Hypothalamus (tissue), 51 donors: ENCODE data around the gene IQGAP2.

Experiments
- DNase-seq, 51 donors: peaks; one replicate each; lab custom pipeline; 2025; lab: John Stamatoyannopoulos, UW

Gene IQGAP2

DNA sequence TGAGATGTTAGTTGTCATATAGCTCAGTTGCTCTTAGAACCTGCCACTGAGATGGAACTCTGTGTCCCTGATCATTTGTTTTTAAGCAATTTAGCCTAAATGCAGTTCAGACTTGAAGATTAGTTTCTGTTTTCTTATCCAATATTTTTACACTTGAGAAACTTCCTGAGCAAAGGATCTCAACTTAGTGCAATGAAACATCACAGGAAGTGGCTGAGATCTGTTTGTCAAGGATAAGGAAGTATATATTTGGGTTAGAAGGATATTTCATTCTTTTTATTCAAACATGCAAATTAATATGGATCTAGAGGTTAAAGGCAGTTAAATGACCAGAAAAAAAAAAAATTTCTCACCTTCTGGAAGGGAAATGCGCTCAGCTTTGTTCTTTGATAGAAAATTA, 293.2 kb downstream of the IQGAP2 start:
- no peak for DNase-seq

DNA sequence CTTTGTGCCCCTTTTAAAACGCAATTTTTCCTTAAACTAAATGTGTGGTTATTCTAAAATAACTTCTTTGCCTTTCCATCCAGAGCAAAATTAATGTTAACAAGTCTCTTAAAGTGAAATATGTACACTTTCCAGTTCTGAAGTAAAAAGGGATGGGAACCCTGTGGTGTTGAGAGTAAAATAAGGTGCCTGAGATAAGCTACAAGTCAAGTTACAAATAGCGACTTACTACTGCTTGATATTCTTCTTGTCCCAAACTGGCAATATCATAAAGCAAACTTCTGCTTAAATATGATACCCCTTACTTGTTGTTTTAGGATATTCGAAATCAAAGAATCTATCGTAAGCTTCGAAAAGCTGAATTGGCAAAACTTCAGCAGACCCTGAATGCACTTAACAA, 294.6 kb downstream of the IQGAP2 start:
- no peak for DNase-seq

DNA sequence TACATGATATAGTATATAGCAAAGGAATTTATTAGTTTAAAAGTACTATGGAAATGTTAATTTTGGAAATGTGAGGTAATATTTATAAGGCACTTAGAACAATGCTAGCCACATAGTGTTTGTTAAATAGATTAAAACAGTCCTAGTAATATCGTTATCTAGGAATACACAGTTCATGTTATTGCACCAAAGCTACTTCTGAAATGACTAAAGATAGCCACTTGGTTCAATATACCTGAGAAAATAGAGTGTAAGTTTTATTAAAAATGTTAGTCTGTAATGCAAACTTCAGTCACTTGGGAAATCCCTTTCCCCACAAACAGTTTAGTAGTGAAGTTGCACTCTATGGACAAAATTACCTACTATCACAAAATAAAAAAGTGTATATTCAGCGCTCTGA, 297.5 kb downstream of the IQGAP2 start:
- no peak for DNase-seq

DNA sequence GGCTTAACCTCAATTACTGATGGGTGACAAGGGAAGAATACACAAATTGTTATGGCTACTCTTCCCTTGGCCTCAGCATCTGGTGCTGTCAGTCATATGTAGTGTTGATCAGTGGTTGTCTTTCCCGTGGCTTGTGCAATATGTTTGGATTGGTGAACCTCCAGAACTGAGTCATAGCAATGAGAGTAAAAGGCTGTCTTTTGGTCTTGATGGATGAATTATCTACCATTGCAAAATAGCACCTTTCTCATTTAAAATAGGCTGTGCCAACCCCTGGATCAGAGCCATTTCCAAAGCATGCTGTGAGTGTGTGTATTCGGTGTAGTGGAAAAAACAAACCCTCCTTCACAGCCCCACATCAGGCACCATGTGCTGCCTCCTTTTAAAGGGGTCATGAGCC, 298.2 kb downstream of the IQGAP2 start:
- peak in 1 of 51 donors; percentile 18 for DNase-seq

DNA sequence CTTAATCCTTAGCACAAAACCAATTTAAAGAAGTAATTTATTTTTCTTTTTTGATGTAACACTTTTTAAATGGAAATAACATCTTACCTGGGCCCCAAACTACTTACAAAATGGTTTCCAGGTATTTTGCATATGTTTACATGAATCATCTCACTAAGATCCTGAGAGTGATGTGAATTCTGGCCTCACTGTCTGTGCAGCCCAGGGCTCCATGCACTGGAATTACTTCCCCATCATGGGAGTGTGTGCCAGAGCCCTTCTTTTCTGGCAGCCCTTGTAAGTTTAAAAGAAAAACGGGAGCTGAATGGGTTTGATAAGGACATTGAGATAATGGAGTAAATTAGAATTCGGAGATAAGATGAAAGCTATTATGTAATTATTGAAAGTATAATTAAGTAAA, 300.6 kb downstream of the IQGAP2 start:
- DNase-seq = no peak

DNA sequence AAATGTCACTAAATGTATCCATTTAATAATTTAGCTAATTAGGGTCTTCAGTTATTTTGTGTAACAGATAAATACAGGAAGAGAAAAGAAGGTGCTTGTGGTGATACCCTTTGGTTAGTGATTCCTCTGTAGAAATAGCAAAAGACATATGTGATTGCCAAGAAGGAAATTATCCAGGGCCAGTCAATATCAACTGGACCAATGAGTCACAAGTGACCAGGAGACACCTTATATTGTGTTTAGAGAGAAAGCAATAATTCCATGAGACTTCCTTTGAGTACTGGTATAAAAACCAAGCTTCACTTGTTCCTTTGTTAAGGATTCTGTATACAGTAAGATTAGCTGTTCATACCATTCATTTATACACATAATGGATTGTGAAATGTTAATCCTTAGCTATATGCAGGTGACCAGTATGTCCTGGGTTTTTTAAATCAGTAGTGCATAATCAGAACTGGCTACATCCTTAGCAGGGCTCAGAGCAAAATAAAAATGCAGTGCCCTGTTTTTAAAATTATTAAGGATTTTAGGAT, 301.1 kb downstream of the IQGAP2 start:
- DNase-seq = no peak

DNA sequence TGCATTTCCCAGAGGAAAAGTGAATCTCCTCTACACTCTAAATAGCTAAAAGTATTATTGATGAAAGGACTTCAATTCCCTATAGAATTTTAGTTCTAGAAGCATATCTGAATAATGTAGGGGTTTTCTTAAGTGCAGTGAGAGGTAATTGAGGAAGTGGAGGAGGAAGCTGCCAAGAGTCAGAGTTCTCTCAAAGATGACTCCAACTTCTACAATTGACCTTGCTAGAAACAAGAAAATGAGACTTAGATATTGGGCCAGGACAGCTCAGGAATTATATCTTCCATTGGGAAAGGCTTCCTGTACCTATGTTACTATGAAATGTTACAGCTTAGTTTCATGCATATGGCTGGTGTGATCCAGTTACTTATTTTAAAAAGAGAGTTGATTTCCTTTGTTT, 302.5 kb downstream of the IQGAP2 start:
- DNase-seq = no peak

DNA sequence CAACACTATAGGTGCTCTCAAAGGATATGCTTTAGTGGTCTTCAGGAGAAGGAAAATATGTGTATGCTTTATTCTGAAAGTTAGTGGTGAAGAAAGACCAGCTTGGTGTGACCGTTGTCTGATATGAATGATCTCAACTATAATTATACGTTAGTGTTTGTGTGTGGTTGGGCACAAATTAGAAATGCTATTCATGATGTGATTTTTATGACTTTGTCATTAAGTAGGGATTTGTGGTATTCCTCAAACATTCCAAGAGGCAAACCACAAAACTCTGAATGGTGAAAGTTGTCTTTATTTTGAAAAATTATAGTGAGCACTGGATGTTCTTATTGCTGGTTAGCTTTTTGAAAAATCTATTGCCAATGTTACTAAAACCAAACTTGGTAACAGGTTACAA, 306.7 kb downstream of the IQGAP2 start:
- DNase-seq = no peak

DNA sequence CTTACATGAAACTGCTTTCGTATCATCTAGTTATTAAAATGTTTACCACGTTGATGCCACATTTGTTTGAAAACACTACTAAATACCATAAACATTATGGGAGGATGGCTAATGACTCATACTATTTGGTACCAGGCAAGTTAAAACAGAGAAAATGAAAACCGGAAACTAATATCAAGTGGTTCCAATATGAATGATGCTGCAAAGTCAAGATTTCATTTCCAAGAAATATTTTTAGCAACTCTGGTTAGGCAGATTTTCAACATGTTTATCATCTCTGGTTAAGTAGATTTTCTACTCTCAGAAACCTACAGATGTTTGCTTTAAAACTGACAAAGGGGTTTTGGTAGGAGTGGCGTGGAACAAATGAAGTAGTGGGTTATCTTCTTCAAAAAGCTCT, 307.9 kb downstream of the IQGAP2 start:
- no peak for DNase-seq

DNA sequence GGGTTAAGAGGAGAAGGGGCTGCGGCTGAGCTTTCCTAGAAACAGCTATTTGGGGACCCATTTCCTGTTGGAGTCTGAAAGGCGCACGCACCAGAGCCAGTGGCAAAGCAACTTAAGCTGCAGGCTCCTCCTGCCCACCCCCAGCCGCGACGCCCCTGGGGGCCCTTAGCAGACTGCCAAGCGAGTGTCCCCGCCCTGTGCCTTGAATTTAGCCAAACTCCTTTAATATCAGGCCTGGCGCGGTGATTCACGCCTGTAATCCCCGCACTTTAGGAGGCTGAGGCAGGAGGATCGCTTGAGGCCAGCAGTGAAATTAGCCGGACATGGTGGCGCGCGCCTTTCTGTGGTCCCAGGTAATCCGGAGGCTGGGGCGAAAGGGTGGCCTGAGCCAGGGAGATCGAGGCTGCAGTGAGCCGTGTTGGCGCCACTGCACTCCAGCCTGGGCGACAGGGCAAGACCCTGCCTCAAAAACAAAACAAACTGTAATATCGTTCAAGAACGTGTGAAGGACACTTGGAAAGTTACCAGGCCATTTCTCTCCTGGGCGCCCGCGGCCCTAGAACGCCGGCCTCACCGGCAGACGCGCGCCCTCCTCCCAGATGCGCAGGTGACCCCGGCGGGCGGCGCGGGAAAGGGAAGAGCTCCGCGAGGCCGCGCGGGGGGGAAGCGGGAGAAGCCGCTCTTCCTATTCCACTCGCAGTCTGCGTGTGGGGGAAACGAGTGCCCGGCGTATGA, 311.8 kb downstream of the IQGAP2 start:
- peak in 2 of 51 donors; percentile 2 to 7 for DNase-seq

DNA sequence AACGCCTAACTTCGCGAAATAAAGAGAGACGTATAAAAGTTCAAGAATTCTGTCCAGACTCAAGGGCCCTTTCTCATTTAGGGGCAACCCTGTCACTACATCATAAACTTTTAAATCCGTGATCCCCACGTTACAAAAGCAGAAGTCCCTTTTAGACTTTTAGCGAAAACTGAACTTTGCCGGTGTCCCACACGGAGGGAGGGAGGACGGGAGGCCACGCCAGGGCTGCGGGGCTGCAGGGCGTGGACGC, 312.3 kb downstream of the IQGAP2 start:
- no peak for DNase-seq

DNA sequence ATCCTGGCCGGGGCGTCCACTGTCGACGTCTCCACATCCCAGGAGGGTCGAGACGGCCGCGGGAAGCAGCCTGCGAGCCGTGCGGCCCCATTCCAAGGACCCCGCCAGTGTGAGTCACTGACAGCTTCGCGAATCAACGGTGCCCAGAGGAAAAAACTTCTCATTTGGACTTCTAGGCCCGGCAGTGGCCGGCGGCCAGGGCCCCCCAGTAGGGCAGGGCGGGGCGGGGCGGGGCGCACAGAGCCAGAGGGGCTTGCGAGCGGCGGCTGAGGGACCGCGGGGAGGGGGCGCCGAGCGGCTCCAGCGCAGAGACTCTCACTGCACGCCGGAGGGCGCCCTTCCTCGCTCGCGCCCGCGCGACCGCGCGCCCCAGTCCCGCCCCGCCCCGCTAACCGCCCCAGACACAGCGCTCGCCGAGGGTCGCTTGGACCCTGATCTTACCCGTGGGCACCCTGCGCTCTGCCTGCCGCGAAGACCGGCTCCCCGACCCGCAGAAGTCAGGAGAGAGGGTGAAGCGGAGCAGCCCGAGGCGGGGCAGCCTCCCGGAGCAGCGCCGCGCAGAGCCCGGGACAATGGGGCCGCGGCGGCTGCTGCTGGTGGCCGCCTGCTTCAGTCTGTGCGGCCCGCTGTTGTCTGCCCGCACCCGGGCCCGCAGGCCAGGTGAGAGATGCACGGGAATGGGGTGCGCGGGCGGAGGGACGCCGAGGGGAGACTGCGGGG, 312.8 kb downstream of the IQGAP2 start, which contains the start of gene F2R:
TSS of gene F2R (plus strand) at position 391 of the 720 bp plus-strand sequence. CDS start at position 573, 182 bp downstream.
- peak in 15 of 51 donors; percentile 5 to 52 (median 13) for DNase-seq

DNA sequence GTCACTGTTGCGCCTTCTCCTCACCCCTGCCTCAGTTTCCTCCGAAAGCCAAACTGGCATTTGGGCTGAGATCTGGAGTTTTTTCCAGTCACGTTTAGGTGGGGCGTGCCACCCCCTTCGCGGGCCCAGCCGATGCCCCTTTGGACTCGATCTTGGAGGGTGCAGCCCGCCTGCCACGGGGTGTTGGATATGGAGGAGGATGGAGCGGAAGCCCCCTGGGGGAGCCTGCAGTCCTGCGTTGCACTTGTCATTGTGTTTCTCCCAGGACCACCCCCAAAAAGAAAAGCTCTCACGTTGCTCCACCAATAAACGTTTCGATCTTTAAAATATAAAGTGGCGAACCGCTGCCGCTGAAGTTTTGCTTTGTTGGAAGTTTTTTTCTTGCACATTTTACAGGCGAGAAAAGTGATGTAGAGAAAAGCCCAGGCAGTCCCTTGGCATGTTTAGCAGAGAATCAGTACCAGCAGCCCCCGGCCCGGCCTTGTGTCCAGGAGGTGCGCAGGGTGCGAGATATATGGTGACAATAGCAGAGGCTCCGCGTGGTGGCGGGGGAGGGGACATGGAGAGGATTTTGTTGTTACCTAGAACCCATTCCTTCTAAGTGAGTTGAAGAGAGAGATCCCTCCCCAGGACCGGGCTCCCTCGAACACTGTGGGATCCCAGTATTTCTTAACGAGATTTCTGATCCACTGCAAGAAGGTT, 313.5 kb downstream of the IQGAP2 start:
- DNase-seq = peak in 1 of 51 donors; percentile 5

DNA sequence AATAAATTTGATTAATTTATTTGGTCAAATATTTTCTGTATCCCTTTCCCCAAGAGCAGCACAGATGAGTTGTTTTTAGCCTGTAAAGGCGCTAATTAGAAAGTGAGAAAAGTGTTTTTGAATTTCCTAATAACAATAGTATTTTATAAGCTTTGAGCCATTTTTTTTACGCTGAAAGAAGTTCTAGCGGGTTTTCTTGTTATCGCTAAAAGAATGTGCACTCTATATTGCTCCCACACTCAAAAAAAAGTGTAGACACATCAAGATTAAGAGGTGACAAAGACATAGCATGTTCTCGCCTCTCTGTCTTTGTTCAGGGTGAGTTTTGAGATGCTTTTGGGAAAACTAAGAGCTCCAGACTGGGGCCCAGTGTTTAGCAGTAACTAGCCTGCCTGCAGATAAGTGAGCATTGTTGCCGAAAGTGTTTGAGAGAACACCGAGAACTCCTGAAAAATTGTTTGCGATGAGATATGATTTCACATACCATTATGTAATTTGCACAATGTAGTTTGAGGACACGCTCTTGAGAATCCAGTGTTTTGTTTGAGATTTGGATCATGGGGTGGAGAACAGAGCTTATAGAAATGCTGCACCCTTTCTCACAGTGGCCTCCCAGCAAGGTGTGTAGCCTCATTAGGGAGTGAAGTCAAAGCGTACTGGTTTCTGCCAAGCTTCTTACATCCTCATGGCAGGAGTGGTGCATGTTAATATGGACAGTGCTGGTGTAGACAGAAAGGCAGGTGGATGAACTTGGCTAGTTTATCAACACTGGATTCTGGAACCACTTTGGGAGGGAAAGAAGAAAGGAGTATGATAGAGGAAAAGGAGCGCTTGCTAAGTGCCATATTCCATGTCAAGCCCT, 314.4 kb downstream of the IQGAP2 start:
- no peak for DNase-seq

DNA sequence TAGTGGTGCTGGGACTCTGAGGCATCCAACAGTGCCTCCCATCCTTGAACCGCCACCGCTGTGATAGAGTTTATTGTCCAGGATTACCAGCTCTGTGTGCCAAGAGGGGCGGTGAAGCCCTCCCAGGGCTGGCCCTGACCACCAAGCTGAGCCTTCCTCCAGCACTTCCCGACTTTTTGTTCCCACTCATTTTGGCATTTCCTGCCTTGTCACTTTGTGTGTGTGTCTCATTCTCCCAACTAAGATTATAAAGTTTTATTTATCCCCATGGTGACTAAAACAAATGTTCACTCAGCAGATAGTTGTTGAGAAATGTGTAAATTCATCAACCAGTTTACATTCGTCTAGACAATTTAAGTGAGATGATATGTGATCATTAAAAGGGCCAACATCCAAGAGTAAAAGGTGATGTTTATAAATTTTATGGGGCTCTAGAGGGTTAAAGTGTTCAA, 315.3 kb downstream of the IQGAP2 start:
- no peak for DNase-seq

DNA sequence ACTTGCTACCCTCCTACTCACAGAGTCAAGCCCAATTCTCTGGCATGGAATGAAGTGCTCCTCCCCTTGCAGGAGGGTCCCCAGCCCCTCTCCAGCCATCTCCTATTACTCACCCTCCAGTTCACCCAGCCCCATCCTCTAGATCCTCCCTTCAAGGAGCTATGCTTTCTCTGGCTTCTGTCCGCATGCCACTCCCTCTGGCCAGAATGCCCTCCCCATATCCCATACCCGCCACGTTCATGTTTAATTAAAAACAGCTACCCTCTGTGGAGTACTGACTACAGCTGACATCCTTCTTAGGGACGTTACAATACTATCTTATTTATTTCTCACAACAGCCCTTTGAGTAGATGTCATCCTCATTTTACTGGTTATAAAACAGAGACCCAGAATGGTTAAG, 315.8 kb downstream of the IQGAP2 start:
- DNase-seq = no peak

DNA sequence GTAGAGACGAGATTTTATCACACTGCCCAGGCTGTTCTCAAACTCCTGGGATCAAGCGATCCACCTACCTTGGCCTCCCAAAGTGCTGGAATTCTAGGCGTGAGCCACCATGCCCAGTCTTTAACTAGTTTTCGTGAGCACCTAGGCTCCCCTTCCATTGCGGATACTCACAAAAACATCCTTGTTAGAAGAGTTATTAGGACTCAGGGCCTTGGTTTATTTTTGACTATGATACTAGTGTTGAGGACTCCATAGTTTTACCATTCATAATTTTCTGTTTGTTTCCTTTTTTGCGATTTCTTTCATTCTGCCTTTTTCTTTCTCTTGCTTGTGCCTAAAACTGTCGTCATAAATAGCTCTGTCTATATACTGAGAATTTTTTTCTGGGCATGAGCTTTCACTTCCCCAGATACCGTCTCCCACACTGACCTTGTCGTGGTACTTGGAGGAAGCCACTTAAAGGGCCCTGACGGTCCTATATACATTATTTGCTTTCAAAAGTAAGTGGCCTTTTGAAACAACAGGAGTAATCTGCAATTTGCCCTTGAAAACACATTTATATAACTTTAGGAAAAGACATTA, 318.0 kb downstream of the IQGAP2 start:
- no peak for DNase-seq

DNA sequence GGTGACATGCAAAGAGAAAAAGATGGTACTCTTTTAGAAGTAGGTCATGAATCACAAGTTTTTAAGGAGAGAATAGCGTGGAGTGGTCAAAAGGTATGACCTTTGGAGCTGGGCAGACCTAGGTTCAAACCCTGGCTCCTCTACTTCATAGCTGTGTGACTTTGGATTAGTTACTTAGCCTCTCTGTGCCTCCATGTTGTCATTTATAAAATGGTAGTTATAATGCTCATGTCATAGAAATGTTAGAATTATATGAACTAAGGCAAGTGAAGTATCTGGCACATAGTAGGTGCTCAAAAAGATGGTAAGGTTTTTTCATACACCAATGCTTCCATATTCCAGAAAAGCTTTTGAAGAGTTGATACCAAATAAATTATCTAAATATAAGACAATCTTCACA, 320.2 kb downstream of the IQGAP2 start:
- DNase-seq = no peak

DNA sequence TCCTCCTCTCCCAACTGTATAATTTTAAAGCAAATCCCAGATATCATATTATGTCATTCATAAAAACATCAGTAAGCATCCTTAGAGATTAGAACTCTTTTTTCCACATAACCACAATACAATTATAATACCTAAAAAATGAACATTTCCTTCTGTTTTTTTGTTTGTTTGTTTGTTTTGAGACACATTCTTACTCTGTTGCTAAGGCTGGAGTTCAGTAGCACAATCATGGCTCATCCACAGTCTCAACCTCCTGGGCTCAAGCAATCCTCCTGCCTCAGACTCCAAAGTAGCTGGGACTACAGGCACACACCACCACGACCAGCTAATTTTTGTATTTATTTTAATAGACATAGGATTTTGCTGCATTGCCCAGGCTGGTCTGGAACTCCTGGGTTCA, 320.8 kb downstream of the IQGAP2 start:
- DNase-seq = no peak

DNA sequence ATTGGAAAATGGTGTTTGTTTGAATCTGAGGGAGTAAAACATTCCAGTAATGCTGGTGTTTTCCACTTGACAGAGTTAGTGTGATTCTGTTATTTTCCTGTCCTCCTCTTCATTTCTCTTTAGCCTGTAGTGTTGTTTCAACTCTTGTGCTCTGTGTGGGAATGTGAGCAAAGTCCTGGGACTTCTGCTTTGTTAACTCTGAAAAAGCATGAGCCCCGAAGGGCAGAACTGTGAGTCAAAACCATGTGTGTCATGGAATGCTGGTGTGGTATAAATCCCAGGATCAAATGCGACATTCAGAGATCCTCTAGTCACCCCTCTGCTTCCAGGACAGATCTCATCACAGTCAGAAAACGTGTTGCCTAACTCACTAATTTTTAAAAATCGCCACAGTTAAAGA, 321.8 kb downstream of the IQGAP2 start:
- no peak for DNase-seq
